ENCODE data around the gene CTDSPL. TPM values are rescaled to one million over a fixed set of nuclear protein-coding genes. Genes with fewer than 3 reads are reported as not detected.

CTDSPL gene
- total RNA-seq, 6 donors from 2014 or later = 35.6 to 78.1 (median 55.5) TPM

DNA sequence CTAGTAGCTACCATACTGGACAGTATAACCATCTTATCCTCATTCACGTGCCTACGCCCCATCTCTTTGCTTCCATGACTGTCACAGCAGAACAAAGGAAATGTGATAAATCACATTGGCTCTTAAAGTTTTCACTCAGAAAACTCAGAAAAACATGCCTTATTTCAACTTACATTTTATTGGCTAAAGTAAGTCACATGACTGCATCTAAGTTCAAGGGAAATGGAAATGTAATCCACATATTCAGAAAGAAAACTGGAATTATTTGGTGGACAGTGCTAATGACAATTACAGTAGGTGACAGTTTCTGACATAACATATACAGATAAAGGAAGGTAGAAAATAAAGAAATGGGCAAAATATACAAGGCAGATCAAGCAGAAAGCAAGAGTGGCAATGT is 91.5 kb downstream of the CTDSPL start:
- ATAC-seq (ENCODE audit: low FRiP score in 2 of 2) (no peak), DNase-seq (no peak)
- no peaks in the 10 kb centered on the region for H3K27me3 ChIP-seq
- TF ChIP-seq POLR2A (IDR thresholded peaks at IDR 0.05) (no peak), EP300 (IDR thresholded peaks at IDR 0.05) (no peak), POLR2AphosphoS5 (IDR thresholded peaks at IDR 0.05) (no peak)
- TF ChIP-seq, protein P1, sequence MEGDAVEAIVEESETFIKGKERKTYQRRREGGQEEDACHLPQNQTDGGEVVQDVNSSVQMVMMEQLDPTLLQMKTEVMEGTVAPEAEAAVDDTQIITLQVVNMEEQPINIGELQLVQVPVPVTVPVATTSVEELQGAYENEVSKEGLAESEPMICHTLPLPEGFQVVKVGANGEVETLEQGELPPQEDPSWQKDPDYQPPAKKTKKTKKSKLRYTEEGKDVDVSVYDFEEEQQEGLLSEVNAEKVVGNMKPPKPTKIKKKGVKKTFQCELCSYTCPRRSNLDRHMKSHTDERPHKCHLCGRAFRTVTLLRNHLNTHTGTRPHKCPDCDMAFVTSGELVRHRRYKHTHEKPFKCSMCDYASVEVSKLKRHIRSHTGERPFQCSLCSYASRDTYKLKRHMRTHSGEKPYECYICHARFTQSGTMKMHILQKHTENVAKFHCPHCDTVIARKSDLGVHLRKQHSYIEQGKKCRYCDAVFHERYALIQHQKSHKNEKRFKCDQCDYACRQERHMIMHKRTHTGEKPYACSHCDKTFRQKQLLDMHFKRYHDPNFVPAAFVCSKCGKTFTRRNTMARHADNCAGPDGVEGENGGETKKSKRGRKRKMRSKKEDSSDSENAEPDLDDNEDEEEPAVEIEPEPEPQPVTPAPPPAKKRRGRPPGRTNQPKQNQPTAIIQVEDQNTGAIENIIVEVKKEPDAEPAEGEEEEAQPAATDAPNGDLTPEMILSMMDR (IDR thresholded peaks at IDR 0.05) = no peak
- peak overlapping the region in 1 of 4 donors; percentile 66 for H3K27ac ChIP-seq
- 97 to 98% methylated on average over 2 of the region's 2 CpGs for WGBS, 2 donors
- H3K4me1 ChIP-seq = peaks cover 30 to 55% (median 37%) of the 10 kb centered on the region in 4 donors
- no peak overlapping the region for H3K4me3 ChIP-seq
- peaks cover 0 to 6% (median 0%) of the 10 kb centered on the region in 4 donors for H3K36me3 ChIP-seq
- no peaks in the 10 kb centered on the region for H3K9me3 ChIP-seq

DNA sequence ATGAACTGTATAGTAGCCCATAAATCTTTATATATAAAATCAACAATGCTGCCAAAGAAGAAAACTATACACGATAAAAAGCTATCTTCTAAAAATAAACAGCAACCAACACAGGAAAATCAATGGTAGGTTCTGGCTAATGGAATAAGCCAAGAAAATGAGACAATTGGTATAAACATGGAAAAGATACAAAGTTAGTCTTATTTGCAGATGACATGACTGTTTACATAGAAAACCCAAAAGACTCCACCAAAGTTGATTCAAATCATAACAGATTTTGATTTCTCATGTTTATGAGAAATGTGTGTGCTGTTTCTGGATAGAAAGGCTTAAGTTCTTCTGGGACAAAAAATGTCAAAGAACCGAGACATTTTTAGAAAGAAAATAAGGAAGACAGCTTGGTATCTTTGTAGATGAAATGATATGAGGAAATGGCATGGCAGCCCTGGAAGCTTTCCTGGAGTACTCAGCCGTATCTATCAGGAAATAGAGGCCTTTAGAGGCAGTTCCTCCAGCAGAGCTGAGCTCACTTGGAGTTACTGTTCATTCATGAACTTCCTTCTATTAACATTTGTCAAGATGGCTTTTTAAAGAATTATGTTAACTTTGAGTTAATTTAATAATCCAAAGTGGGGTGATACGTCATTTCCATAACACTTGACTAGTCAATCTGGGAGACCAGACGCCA is 92.2 kb downstream of the CTDSPL start:
- Histone ChIP-seq H3K36me3 (peaks cover 0 to 6% (median 0%) of the 10 kb centered on the region in 4 donors), H3K27me3 (no peaks in the 10 kb centered on the region), H3K27ac (peak overlapping the region in 3 of 4 donors; percentile 7 to 66 (median 9)), H3K4me1 (peaks cover 30 to 55% (median 37%) of the 10 kb centered on the region in 4 donors), H3K9me3 (no peaks in the 10 kb centered on the region), H3K4me3 (no peak overlapping the region)
- ATAC-seq (ENCODE audit: low FRiP score in 2 of 2) = no peak
- 56 to 60% methylated on average over 5 of the region's 5 CpGs for WGBS, 2 donors
- no peak for DNase-seq
- TF ChIP-seq, protein P1 (IDR thresholded peaks at IDR 0.05) = no peak
- no peak for TF ChIP-seq EP300 (IDR thresholded peaks at IDR 0.05)
- TF ChIP-seq POLR2AphosphoS5 (IDR thresholded peaks at IDR 0.05) = no peak
- TF ChIP-seq POLR2A (IDR thresholded peaks at IDR 0.05) = no peak

DNA sequence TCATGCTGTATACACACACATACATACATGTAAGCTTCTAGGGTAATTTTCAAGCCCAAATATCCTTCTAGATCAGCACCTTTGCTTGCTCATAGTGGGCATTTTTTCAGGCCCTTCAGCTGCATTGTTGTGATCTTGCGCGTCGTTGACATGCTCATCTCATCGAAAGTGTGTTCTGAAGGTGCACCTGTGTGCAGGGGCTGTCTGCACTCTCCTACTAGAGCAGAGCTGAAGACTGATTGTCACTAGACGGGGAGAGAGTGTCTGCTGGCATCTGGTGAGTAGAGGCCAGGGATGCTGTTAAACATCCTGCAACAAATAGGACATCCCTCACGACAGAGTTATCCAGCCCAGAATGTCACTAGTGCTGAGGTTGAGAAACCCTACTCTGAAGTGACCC is 93.2 kb downstream of the CTDSPL start:
- Histone ChIP-seq H3K27me3 (no peaks in the 10 kb centered on the region), H3K4me3 (no peak overlapping the region), H3K36me3 (peaks cover 0 to 6% (median 0%) of the 10 kb centered on the region in 4 donors), H3K9me3 (no peaks in the 10 kb centered on the region), H3K27ac (peak overlapping the region in 3 of 4 donors; percentile 7 to 84 (median 69)), H3K4me1 (peaks cover 25 to 51% (median 32%) of the 10 kb centered on the region in 4 donors)
- DNase-seq (no peak), ATAC-seq (ENCODE audit: low FRiP score in 2 of 2) (no peak)
- no peak for TF ChIP-seq EP300 (IDR thresholded peaks at IDR 0.05)
- no peak for TF ChIP-seq POLR2A (IDR thresholded peaks at IDR 0.05)
- no peak for TF ChIP-seq POLR2AphosphoS5 (IDR thresholded peaks at IDR 0.05)
- TF ChIP-seq, protein P1 (IDR thresholded peaks at IDR 0.05) = no peak
- WGBS, 2 donors = 94% methylated on average over 4 to 6 of the region's 6 CpGs

DNA sequence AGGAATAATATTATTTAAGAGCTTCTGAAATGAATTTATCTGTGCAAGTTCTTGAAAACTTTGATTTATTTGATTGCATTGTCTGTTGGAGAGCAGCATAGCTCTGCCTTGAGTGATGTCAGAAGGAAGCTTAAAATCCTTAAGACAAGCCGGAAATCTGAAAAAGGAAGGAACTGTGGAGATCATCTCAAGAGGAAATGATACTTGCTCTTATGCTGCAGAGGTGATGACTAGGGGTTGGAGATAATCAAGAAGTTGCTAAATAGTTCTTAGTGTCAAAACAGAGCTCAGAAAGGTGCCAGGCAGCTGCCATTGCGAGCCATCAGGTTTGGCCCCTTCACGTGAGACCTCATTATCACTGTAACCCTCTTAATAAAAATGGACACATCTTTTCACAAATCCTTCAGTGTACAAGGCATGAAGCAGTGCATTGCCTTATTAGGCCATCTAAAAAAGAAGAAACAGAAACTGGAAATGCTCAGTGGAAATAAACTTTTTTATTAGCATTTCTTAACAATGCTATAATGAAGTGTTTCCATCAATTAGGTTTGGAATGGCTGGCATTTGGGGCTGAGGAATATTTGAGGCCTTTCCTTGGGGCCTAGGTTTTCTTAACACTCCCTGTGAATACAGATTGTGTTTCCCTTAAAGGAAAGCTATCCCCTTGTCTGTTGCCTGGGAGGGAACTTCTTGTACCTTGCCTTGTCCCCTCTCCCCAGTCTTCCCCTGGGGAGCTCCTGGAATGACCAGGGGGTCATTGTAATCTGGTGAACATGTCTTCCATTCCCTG is 94.4 kb downstream of the CTDSPL start:
- whole genome bisulfite sequencing, 2 donors = 49 to 57% methylated on average over 3 of the region's 3 CpGs
- no peak overlapping the region for H3K4me3 ChIP-seq
- DNase-seq (no peak), ATAC-seq (ENCODE audit: low FRiP score in 2 of 2) (peak in 1 of 2 donors; percentile 45)
- H3K36me3 ChIP-seq = peaks cover 0 to 6% (median 0%) of the 10 kb centered on the region in 4 donors
- peaks cover 22 to 47% (median 31%) of the 10 kb centered on the region in 4 donors for H3K4me1 ChIP-seq
- no peaks in the 10 kb centered on the region for H3K27me3 ChIP-seq
- TF ChIP-seq, protein P1 (IDR thresholded peaks at IDR 0.05) = no peak
- no peak for TF ChIP-seq POLR2A (IDR thresholded peaks at IDR 0.05)
- TF ChIP-seq EP300 (IDR thresholded peaks at IDR 0.05) = no peak
- TF ChIP-seq POLR2AphosphoS5 (IDR thresholded peaks at IDR 0.05) = no peak
- H3K27ac ChIP-seq = peak overlapping the region; percentile 40 to 84 (median 56)
- no peaks in the 10 kb centered on the region for H3K9me3 ChIP-seq
